ENCODE measurements around the gene SLC22A5.

Gene SLC22A5

DNA sequence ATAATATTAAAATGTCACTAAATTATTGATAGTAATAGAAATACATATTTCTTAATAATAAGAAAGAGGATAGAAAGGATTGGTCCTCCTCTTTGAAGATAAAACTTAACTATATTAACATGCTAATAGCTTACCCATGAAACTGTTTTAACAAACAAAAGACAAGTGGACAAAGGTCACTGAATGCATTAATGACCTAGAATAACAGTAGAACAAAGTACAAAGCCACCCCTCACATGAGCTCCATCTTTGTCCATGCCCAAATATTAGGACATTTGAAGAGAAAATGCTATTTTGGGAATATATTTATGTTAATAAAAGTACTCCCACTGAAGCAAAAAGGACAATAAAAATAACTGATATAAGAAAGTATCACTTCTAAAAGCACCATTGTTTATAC, 34.1 kb upstream of the SLC22A5 start:
- TF ChIP-seq POLR2AphosphoS5 (IDR thresholded peaks at IDR 0.05; ENCODE audit: low read depth, low read length) (no peak), FOXP2 (optimal IDR thresholded peaks at IDR 0.05; ENCODE audit: borderline replicate concordance, extremely low read depth, extremely low read length, insufficient read depth) (no peak), SIN3A (IDR thresholded peaks at IDR 0.05; ENCODE audit: borderline replicate concordance, insufficient read depth, low read length) (no peak), TAF1 (IDR thresholded peaks at IDR 0.05; ENCODE audit: borderline replicate concordance, insufficient read depth, low read length) (no peak)
- TF ChIP-seq, protein P1, sequence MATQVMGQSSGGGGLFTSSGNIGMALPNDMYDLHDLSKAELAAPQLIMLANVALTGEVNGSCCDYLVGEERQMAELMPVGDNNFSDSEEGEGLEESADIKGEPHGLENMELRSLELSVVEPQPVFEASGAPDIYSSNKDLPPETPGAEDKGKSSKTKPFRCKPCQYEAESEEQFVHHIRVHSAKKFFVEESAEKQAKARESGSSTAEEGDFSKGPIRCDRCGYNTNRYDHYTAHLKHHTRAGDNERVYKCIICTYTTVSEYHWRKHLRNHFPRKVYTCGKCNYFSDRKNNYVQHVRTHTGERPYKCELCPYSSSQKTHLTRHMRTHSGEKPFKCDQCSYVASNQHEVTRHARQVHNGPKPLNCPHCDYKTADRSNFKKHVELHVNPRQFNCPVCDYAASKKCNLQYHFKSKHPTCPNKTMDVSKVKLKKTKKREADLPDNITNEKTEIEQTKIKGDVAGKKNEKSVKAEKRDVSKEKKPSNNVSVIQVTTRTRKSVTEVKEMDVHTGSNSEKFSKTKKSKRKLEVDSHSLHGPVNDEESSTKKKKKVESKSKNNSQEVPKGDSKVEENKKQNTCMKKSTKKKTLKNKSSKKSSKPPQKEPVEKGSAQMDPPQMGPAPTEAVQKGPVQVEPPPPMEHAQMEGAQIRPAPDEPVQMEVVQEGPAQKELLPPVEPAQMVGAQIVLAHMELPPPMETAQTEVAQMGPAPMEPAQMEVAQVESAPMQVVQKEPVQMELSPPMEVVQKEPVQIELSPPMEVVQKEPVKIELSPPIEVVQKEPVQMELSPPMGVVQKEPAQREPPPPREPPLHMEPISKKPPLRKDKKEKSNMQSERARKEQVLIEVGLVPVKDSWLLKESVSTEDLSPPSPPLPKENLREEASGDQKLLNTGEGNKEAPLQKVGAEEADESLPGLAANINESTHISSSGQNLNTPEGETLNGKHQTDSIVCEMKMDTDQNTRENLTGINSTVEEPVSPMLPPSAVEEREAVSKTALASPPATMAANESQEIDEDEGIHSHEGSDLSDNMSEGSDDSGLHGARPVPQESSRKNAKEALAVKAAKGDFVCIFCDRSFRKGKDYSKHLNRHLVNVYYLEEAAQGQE (IDR thresholded peaks at IDR 0.05; ENCODE audit: insufficient read depth in 1 of 2, low read depth in 2 of 2, low read length in 2 of 2), result no peak

DNA sequence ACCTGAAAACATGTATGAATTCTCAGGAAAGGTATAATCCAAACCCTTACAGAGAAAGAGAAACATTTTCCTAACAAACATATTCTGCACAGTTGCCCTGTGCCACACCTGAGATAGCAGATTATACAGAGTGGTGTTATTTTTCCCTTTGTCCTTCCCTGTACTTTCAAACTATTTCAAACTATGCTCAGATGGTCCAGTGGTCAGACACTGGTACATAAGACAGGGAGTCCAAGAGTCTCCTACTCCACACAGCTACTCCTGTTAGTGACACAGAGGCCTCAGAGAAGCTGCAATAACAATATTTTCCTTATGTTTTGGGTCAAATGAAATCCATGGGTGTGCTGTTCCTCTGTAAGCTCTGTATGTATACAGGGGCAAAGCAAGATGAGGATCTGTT, 30.0 kb upstream of the SLC22A5 start:
- TF ChIP-seq POLR2AphosphoS5 (IDR thresholded peaks at IDR 0.05; ENCODE audit: low read depth, low read length) (no peak), TAF1 (IDR thresholded peaks at IDR 0.05; ENCODE audit: borderline replicate concordance, insufficient read depth, low read length) (no peak), SIN3A (IDR thresholded peaks at IDR 0.05; ENCODE audit: borderline replicate concordance, insufficient read depth, low read length) (no peak), FOXP2 (optimal IDR thresholded peaks at IDR 0.05; ENCODE audit: borderline replicate concordance, extremely low read depth, extremely low read length, insufficient read depth) (no peak)
- TF ChIP-seq, protein P1 (IDR thresholded peaks at IDR 0.05; ENCODE audit: insufficient read depth in 1 of 2, low read depth in 2 of 2, low read length in 2 of 2), result no peak

GRCh38 chr5:132342291-132343180, 27.0 kb upstream of the SLC22A5 start:
- TF ChIP-seq SIN3A (IDR thresholded peaks at IDR 0.05; ENCODE audit: borderline replicate concordance, insufficient read depth, low read length), result no peak
- TF ChIP-seq, protein P1 (IDR thresholded peaks at IDR 0.05; ENCODE audit: insufficient read depth in 1 of 2, low read depth in 2 of 2, low read length in 2 of 2), result no peak
- TF ChIP-seq TAF1 (IDR thresholded peaks at IDR 0.05; ENCODE audit: borderline replicate concordance, insufficient read depth, low read length), result no peak
- TF ChIP-seq FOXP2 (optimal IDR thresholded peaks at IDR 0.05; ENCODE audit: borderline replicate concordance, extremely low read depth, extremely low read length, insufficient read depth), result no peak
- TF ChIP-seq POLR2AphosphoS5 (IDR thresholded peaks at IDR 0.05; ENCODE audit: low read depth, low read length), result no peak

DNA sequence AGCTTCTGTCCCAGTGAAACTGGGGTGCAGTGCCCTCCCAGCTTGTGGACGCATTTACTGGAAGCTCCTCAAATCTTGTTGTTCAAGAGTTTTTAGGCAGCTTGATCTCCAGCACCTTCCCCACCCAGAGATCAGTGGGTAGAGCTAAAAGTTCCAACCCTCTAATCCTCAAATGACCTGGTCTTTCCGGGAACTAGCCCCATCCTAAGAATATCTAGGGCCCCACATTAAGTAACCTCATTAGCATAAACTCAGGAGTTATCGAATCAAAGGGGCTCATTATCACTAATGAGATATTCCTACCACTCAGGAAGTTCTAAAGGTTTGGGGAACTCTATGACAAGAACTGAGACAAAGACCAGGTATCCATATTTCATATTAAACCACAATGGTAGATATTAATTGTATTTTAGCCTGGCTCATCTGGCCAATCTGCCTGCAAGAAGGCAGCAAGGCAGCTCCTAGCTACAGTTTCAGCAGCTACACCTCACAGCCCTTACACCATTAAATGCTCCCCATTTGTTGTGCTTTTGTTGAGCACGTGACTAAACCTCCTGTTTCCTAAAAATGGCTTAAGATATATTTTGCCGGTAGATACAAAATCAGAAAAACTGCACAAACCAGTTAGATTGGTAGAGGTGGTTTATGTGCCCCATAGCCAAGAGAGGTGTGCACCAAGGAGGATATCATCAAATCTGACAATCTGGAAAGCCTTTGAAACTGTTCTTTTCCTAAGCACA, 24.6 kb upstream of the SLC22A5 start:
- TF ChIP-seq POLR2AphosphoS5 (IDR thresholded peaks at IDR 0.05; ENCODE audit: low read depth, low read length) (no peak), SIN3A (IDR thresholded peaks at IDR 0.05; ENCODE audit: borderline replicate concordance, insufficient read depth, low read length) (no peak), FOXP2 (optimal IDR thresholded peaks at IDR 0.05; ENCODE audit: borderline replicate concordance, extremely low read depth, extremely low read length, insufficient read depth) (no peak), TAF1 (IDR thresholded peaks at IDR 0.05; ENCODE audit: borderline replicate concordance, insufficient read depth, low read length) (no peak)
- TF ChIP-seq, protein P1 (IDR thresholded peaks at IDR 0.05; ENCODE audit: insufficient read depth in 1 of 2, low read depth in 2 of 2, low read length in 2 of 2), result no peak
